NB4 (cell line): ENCODE results near the gene EVC2.

Source experiments
- CTCF ChIP-seq: IDR thresholded peaks from one replicate; pipeline ENCODE4 v1.5.1; 2012; ENCODE audit warnings: low read depth, low read length
- POLR2A ChIP-seq: IDR thresholded peaks from 2 replicates; pipeline ENCODE4 v1.6.1; 2011; ENCODE audit warnings: mild to moderate bottlenecking; ENCODE audit not compliant: insufficient read length; ENCODE audit errors: extremely low read depth

- TF ChIP-seq CTCF (no peak), POLR2A (no peak)
Observed at GRCh38 chr4:5755679-5756078, 47.3 kb upstream of the EVC2 start.
